ENCODE measurements around the gene NAA10. TPM values are rescaled to one million over a fixed set of nuclear protein-coding genes. Genes with fewer than 3 reads are reported as not detected.

The NAA10 gene
- total and polyA plus RNA-seq, 2 of the 13 experiments (the other 11 are each of a cell fraction or from before 2014, with no cell fraction given), result 49.2 to 51.7 TPM

DNA sequence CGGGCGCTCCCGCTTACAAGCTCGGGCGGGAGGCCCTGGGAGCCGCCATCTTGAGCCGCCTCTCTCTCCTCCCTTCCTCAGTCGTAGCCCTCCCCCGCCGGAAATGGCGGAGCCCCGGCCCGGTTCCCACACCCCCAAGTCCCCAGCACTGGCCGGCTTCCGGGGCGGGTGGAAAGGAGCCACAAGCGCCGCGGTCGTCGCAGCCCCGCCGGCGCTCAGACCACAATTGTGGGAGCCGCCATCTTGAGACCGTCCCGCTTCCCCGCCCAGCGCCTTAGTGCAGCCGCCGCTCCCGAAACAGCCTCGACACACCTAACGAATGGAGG, 36.2 kb upstream of the NAA10 start:
- Histone ChIP-seq H3K9ac (ENCODE audit: insufficient read depth, low read depth, low read length) (peak overlapping the region; percentile 100), H3K4me3 (replicated peaks in 1 of 3; ENCODE audit: insufficient read depth in 1 of 3, low read depth in 2 of 3, low read length in 3 of 3) (peak overlapping the region; percentile 85 to 90 (median 89)), H2AFZ (ENCODE audit: low read length) (no peak overlapping the region), H4K20me1 (ENCODE audit: insufficient read depth, low read length) (peaks cover 33% of the 10 kb centered on the region), H3K79me2 (ENCODE audit: insufficient read depth, low read length) (peaks cover 56% of the 10 kb centered on the region), H3K27ac (ENCODE audit: extremely low read length, insufficient read depth, low read length) (peak overlapping the region; percentile 100), H3K36me3 (replicated peaks in 1 of 2; ENCODE audit: control insufficient read depth in 1 of 2, insufficient read depth in 2 of 2, low read length in 2 of 2) (peaks cover 0 to 11% of the 10 kb centered on the region in 2 experiments; a peak in 2 of 5 replicates), H3K4me2 (ENCODE audit: low read depth, low read length) (peak overlapping the region; percentile 64), H3K4me1 (ENCODE audit: insufficient read depth, low read length) (peaks cover 60% of the 10 kb centered on the region), H3K9me3 (ENCODE audit: low read length) (no peaks in the 10 kb centered on the region), H3K27me3 (ENCODE audit: control insufficient read depth in 1 of 2, insufficient read depth in 2 of 2, low read length in 2 of 2) (no peaks in the 10 kb centered on the region; a peak in 1 of 5 replicates)
- WGBS (ENCODE audit: low lambda C conversion rate), result no CpG with 5 or more reads among the region's 34 CpGs
- no TSS peak for BruUV-seq (replicated peaks)
- ATAC-seq, result peak; percentile 74
- CTCF ChIA-PET (ENCODE audit: low intra/inter-chr PET ratio, low total read pairs), result no interaction called here
- intact Hi-C loops (cut with micrococcal nuclease; ENCODE audit: unreplicated experiment) (no loop called here), in situ Hi-C loops (cut with HindIII; ENCODE audit: extremely low pct_ligation_motif_present, low pct_unique_long_range_greater_than_20kb) (loop anchor here (5.0 kb wide), 1 partner anchor 41 kb away; no protein-coding TSS in a partner anchor)
- POLR2A ChIA-PET, result interaction anchor here (1.0 to 6.3 kb wide), 6 partner anchors 24 to 49 kb away, joined by 3 to 54 read pairs (median 9); partner anchors contain the start of gene NAA10
- peak; percentile 65 for DNase-seq (ENCODE audit: low spot score)
- no peak for FAIRE-seq
- TF ChIP-seq, protein P1, sequence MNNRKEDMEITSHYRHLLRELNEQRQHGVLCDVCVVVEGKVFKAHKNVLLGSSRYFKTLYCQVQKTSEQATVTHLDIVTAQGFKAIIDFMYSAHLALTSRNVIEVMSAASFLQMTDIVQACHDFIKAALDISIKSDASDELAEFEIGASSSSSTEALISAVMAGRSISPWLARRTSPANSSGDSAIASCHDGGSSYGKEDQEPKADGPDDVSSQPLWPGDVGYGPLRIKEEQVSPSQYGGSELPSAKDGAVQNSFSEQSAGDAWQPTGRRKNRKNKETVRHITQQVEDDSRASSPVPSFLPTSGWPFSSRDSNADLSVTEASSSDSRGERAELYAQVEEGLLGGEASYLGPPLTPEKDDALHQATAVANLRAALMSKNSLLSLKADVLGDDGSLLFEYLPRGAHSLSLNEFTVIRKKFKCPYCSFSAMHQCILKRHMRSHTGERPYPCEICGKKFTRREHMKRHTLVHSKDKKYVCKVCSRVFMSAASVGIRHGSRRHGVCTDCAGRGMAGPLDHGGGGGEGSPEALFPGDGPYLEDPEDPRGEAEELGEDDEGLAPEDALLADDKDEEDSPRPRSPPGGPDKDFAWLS (CRISPR knock-in tag; IDR thresholded peaks at IDR 0.05; ENCODE audit: borderline replicate concordance), result no peak
- TF ChIP-seq GABPA (IDR thresholded peaks at IDR 0.05; ENCODE audit: low read depth, low read length), result no peak
- TF ChIP-seq GABPA (CRISPR knock-in tag; IDR thresholded peaks at IDR 0.05; ENCODE audit: low read depth), result peak; percentile 90
- no peak for TF ChIP-seq AKAP8 (CRISPR knock-in tag; IDR thresholded peaks at IDR 0.05)
- TF ChIP-seq NFE2L1 (CRISPR knock-in tag; IDR thresholded peaks at IDR 0.05; ENCODE audit: borderline replicate concordance), result no peak
- no peak for TF ChIP-seq NAIF1 (CRISPR knock-in tag; IDR thresholded peaks at IDR 0.05; ENCODE audit: borderline replicate concordance)
- no peak for TF ChIP-seq ATRX (CRISPR knock-in tag; IDR thresholded peaks at IDR 0.05; ENCODE audit: borderline replicate concordance)
- no peak for TF ChIP-seq ZNF577 (CRISPR knock-in tag; IDR thresholded peaks at IDR 0.05; ENCODE audit: borderline replicate concordance, low read depth)
- peak; percentile 90 for TF ChIP-seq GABPB1 (CRISPR knock-in tag; IDR thresholded peaks at IDR 0.05)
- TF ChIP-seq SP1 (IDR thresholded peaks at IDR 0.05), result no peak
- TF ChIP-seq SP1 (CRISPR knock-in tag; IDR thresholded peaks at IDR 0.05), result 0 out of 2 replicates have a peak, but pooled peaks have one; percentile 32
- no peak for TF ChIP-seq ELK4 (CRISPR knock-in tag; IDR thresholded peaks at IDR 0.05; ENCODE audit: borderline replicate concordance)
- peak; percentile 88 for TF ChIP-seq ZBTB2 (CRISPR knock-in tag; IDR thresholded peaks at IDR 0.05; ENCODE audit: low read depth)
- no peak for TF ChIP-seq FOXM1 (CRISPR knock-in tag; IDR thresholded peaks at IDR 0.05)
- TF ChIP-seq NONO (IDR thresholded peaks at IDR 0.05), result no peak
- TF ChIP-seq NONO (CRISPR knock-in tag; conservative IDR thresholded peaks at IDR 0.05), result no peak
- TF ChIP-seq, protein P2, sequence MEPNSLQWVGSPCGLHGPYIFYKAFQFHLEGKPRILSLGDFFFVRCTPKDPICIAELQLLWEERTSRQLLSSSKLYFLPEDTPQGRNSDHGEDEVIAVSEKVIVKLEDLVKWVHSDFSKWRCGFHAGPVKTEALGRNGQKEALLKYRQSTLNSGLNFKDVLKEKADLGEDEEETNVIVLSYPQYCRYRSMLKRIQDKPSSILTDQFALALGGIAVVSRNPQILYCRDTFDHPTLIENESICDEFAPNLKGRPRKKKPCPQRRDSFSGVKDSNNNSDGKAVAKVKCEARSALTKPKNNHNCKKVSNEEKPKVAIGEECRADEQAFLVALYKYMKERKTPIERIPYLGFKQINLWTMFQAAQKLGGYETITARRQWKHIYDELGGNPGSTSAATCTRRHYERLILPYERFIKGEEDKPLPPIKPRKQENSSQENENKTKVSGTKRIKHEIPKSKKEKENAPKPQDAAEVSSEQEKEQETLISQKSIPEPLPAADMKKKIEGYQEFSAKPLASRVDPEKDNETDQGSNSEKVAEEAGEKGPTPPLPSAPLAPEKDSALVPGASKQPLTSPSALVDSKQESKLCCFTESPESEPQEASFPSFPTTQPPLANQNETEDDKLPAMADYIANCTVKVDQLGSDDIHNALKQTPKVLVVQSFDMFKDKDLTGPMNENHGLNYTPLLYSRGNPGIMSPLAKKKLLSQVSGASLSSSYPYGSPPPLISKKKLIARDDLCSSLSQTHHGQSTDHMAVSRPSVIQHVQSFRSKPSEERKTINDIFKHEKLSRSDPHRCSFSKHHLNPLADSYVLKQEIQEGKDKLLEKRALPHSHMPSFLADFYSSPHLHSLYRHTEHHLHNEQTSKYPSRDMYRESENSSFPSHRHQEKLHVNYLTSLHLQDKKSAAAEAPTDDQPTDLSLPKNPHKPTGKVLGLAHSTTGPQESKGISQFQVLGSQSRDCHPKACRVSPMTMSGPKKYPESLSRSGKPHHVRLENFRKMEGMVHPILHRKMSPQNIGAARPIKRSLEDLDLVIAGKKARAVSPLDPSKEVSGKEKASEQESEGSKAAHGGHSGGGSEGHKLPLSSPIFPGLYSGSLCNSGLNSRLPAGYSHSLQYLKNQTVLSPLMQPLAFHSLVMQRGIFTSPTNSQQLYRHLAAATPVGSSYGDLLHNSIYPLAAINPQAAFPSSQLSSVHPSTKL (CRISPR knock-in tag; IDR thresholded peaks at IDR 0.05), result no peak
- TF ChIP-seq HHEX (CRISPR knock-in tag; IDR thresholded peaks at IDR 0.05), result no peak
- TF ChIP-seq ZMYM3 (CRISPR knock-in tag; IDR thresholded peaks at IDR 0.05), result no peak
